GM23338 (cell line): ENCODE results near the gene DSEL. TPM values are rescaled to one million over a fixed set of nuclear protein-coding genes. Genes with fewer than 3 reads are reported as not detected.

Source experiments
- ATAC-seq: fragments of 200-7000 bp; cut with Tn5 transposase; 3 replicates; pipeline ENCODE4 v1.9.1; 2020
- DNase-seq: peaks from one replicate; pipeline ENCODE4 v3.0.0-alpha.2; 2015; ENCODE audit warnings: low spot score
- H2AFZ ChIP-seq: fragments of 200-600 bp; sonication (generic); 2 replicates; pipeline ENCODE4 v1.8.0; 2016; ENCODE audit warnings: antibody characterized with exemption, mild to moderate bottlenecking, moderate library complexity
- H3F3A ChIP-seq: fragments of 200-600 bp; sonication (generic); replicated peaks from 2 replicates; pipeline ENCODE4 v1.8.0; 2017; ENCODE audit warnings: antibody characterized with exemption, mixed run types, low read depth
- H3K27ac ChIP-seq: fragments of 200-600 bp; sonication (generic); 2 replicates; pipeline ENCODE4 v1.6.1; 2016; ENCODE audit warnings: low read depth
- H3K27me3 ChIP-seq: fragments of 200-600 bp; sonication (generic); 2 replicates; pipeline ENCODE4 v1.8.0; 2016; ENCODE audit warnings: mild to moderate bottlenecking, mixed run types, moderate library complexity; ENCODE audit not compliant: insufficient read depth
- H3K36me3 ChIP-seq: fragments of 200-600 bp; sonication (generic); 2 replicates; pipeline ENCODE4 v1.8.0; 2016; ENCODE audit warnings: mild to moderate bottlenecking; ENCODE audit not compliant: insufficient read depth
- H3K4me1 ChIP-seq: fragments of 200-600 bp; sonication (generic); 2 replicates; pipeline ENCODE4 v1.8.0; 2016; ENCODE audit warnings: mild to moderate bottlenecking, moderate library complexity; ENCODE audit not compliant: insufficient read depth
- H3K4me2 ChIP-seq: fragments of 200-600 bp; sonication (generic); 2 replicates; pipeline ENCODE4 v1.7.1; 2017; ENCODE audit warnings: mixed run types
- H3K4me3 ChIP-seq: fragments of 200-600 bp; sonication (generic); 2 replicates; pipeline ENCODE4 v1.6.1; 2016; ENCODE audit warnings: mixed run types
- H3K79me2 ChIP-seq: fragments of 200-600 bp; sonication (generic); replicated peaks from 2 replicates; pipeline ENCODE4 v1.8.0; 2017; ENCODE audit warnings: mild to moderate bottlenecking; ENCODE audit not compliant: insufficient read depth
- H3K9me2 ChIP-seq: fragments of 200-600 bp; sonication (generic); 2 replicates; pipeline ENCODE4 v1.8.0; 2017; ENCODE audit not compliant: insufficient read depth
- H4K20me1 ChIP-seq: fragments of 200-600 bp; sonication (generic); replicated peaks from 2 replicates; pipeline ENCODE4 v1.8.0; 2017; ENCODE audit warnings: mild to moderate bottlenecking; ENCODE audit not compliant: insufficient read depth
- H3K27ac Mint-ChIP-seq: 2 replicates; pipeline ENCODE4 v1.8.0; 2020; ENCODE audit warnings: inconsistent platforms, mild to moderate bottlenecking, moderate library complexity, mixed read lengths
- H3K27me3 Mint-ChIP-seq: 3 replicates; pipeline ENCODE4 v1.8.0; 2022; ENCODE audit warnings: low read depth, mild to moderate bottlenecking, moderate library complexity, mixed read lengths, inconsistent platforms; ENCODE audit not compliant: insufficient read depth, poor library complexity
- H3K36me3 Mint-ChIP-seq: 3 replicates; pipeline ENCODE4 v1.8.0; 2021; ENCODE audit warnings: low read depth, mild to moderate bottlenecking, inconsistent platforms, moderate library complexity, mixed read lengths
- H3K4me1 Mint-ChIP-seq: 3 replicates; pipeline ENCODE4 v1.8.0; 2020; ENCODE audit warnings: mild to moderate bottlenecking, inconsistent platforms, mixed read lengths
- H3K4me3 Mint-ChIP-seq: 3 replicates; pipeline ENCODE4 v1.8.0; 2021; ENCODE audit warnings: moderate library complexity, mild to moderate bottlenecking, inconsistent platforms, mixed read lengths
- H3K9me3 Mint-ChIP-seq: 3 replicates; pipeline ENCODE4 v1.8.0; 2020; ENCODE audit warnings: moderate library complexity, mild to moderate bottlenecking, inconsistent platforms, mixed read lengths
- CREB1 ChIP-seq: fragments of 250-450 bp; sonication (Bioruptor Pico); IDR thresholded peaks from 2 replicates; pipeline ENCODE4 v1.5.0; 2020; ENCODE audit warnings: low read depth, mild to moderate bottlenecking, moderate library complexity
- CTCF ChIP-seq, 2 experiments: fragments of 200-600 bp in 1 of 2; sonication (generic) in 1 of 2; conservative IDR thresholded peaks; 2 replicates each; pipeline versions ENCODE4 v1.5.1 to v1.6.1; 2016 to 2017; ENCODE audit warnings: antibody characterized with exemption in 2 of 2, low read depth in 2 of 2, mild to moderate bottlenecking in 2 of 2, moderate library complexity in 1 of 2
- ETS1 ChIP-seq: IDR thresholded peaks from 2 replicates; pipeline ENCODE4 v1.6.1; 2016; ENCODE audit warnings: antibody characterized with exemption
- EZH2 ChIP-seq: fragments of 200-600 bp; sonication (generic); IDR thresholded peaks from one replicate; pipeline ENCODE4 v1.8.0; 2017; ENCODE audit warnings: antibody characterized with exemption, mild to moderate bottlenecking, low read depth; ENCODE audit not compliant: unreplicated experiment
- EZH2phosphoT487 ChIP-seq: fragments of 200-600 bp; sonication (generic); IDR thresholded peaks from one replicate; pipeline ENCODE4 v1.8.1; 2018; ENCODE audit warnings: antibody characterized with exemption; ENCODE audit not compliant: unreplicated experiment
- JUNB ChIP-seq: IDR thresholded peaks from one replicate; pipeline ENCODE4 v1.6.1; 2016; ENCODE audit warnings: antibody characterized with exemption; ENCODE audit not compliant: unreplicated experiment
- NANOG ChIP-seq: IDR thresholded peaks from 2 replicates; pipeline ENCODE4 v1.6.1; 2016; ENCODE audit warnings: antibody characterized with exemption, borderline replicate concordance
- POLR2AphosphoS5 ChIP-seq: IDR thresholded peaks from 2 replicates; pipeline ENCODE4 v1.6.1; 2016; ENCODE audit warnings: antibody characterized with exemption, low read depth
- REST ChIP-seq: IDR thresholded peaks from one replicate; pipeline ENCODE4 v1.6.1; 2018; ENCODE audit warnings: antibody characterized with exemption; ENCODE audit not compliant: unreplicated experiment
- STAT1 ChIP-seq: IDR thresholded peaks from one replicate; pipeline ENCODE4 v1.6.1; 2016; ENCODE audit warnings: antibody characterized with exemption; ENCODE audit not compliant: unreplicated experiment
- ZNF114 ChIP-seq: fragments of 250-450 bp; sonication (Bioruptor Pico); IDR thresholded peaks from 2 replicates; pipeline ENCODE4 v1.5.0; 2020; ENCODE audit warnings: mild to moderate bottlenecking, moderate library complexity
- ZNF331 ChIP-seq: fragments of 250-450 bp; sonication (Bioruptor Pico); IDR thresholded peaks from 2 replicates; pipeline ENCODE4 v1.5.0; 2020; ENCODE audit warnings: low read depth, mild to moderate bottlenecking, moderate library complexity
- ZNF462 ChIP-seq: fragments of 250-450 bp; sonication (Bioruptor Pico); IDR thresholded peaks from 2 replicates; pipeline ENCODE4 v1.5.0; 2020; ENCODE audit warnings: mild to moderate bottlenecking, moderate library complexity
- polyA plus RNA-seq: library from polyadenylated mRNA; unstranded; fragments of >200 nt; fragmentation: Nextera tagmentation; extraction: Ambion mirVana; gene quantifications from 2 replicates; pipeline ENCODE4 v1.2.1, GENCODE V29; 2016
- total RNA-seq: library from RNA; depleted of rRNA; stranded (reverse); fragments of >200 nt; shearing (Covaris generic); gene quantifications from 2 replicates; pipeline ENCODE4 v1.2.3, GENCODE V29; 2014

Gene DSEL
- total and polyA plus RNA-seq, 2 experiments from 2014 or later = 5.7 to 24.1 TPM

GRCh38 chr18:67483237-67483636 is 33.3 kb downstream of the DSEL start:
- Mint-ChIP-seq H3K4me1 (peaks cover 10% of the 10 kb centered on the region), H3K36me3 (no peaks in the 10 kb centered on the region), H3K9me3 (no peaks in the 10 kb centered on the region), H3K27ac (no peak overlapping the region), H3K4me3 (no peak overlapping the region), H3K27me3 (peaks cover 32% of the 10 kb centered on the region)
- Histone ChIP-seq H3K79me2 (no peaks in the 10 kb centered on the region), H3K36me3 (no peaks in the 10 kb centered on the region), H3K27me3 (peaks cover 56% of the 10 kb centered on the region), H3K27ac (no peak overlapping the region), H2AFZ (no peak overlapping the region), H3K4me1 (no peaks in the 10 kb centered on the region; the same call in 1 of the 2 replicates), H4K20me1 (peaks cover 13% of the 10 kb centered on the region; the same call in 1 of the 2 replicates), H3K4me3 (no peak overlapping the region), H3F3A (no peaks in the 10 kb centered on the region), H3K4me2 (no peak overlapping the region), H3K9me2 (no peaks in the 10 kb centered on the region)
- TF ChIP-seq ZNF331 (CRISPR knock-in tag) = no peak
- TF ChIP-seq POLR2AphosphoS5 = no peak
- TF ChIP-seq ZNF114 (CRISPR knock-in tag) = no peak
- no peak for TF ChIP-seq CREB1 (CRISPR knock-in tag)
- TF ChIP-seq CTCF (conservative IDR thresholded peaks at IDR 0.05; ENCODE audit: low read depth in 2 of 2) = no peak
- TF ChIP-seq NANOG = no peak
- TF ChIP-seq ZNF462 (CRISPR knock-in tag) = no peak
- TF ChIP-seq JUNB = no peak
- no peak for TF ChIP-seq ETS1
- TF ChIP-seq STAT1 = no peak
- no peak for TF ChIP-seq EZH2phosphoT487
- TF ChIP-seq REST = no peak
- TF ChIP-seq EZH2 = no peak
- peak; percentile 46; the same call in 2 of the 3 replicates for ATAC-seq
- no peak for DNase-seq
